ENCODE results near the gene CMIP. TPM values are rescaled to one million over a fixed set of nuclear protein-coding genes. Genes with fewer than 3 reads are reported as not detected.

Gene CMIP
- polyA plus RNA-seq, 1 donor from 2014 or later = 15.1 TPM

GRCh38 chr16:81650982-81651562 is 206.5 kb downstream of the CMIP start:
- Histone ChIP-seq H3K9ac (ENCODE audit: low read length) (no peak overlapping the region), H3K79me2 (replicated peaks; ENCODE audit: insufficient read depth, low read length) (peaks cover 34% of the 10 kb centered on the region), H3K36me3 (ENCODE audit: insufficient read depth, low read length) (peaks cover 20% of the 10 kb centered on the region), H3K4me2 (ENCODE audit: low read length) (no peak overlapping the region), H3K9me3 (ENCODE audit: low read length) (no peaks in the 10 kb centered on the region), H4K20me1 (ENCODE audit: insufficient read depth) (no peaks in the 10 kb centered on the region), H3K9me2 (ENCODE audit: insufficient read depth, low read length) (no peaks in the 10 kb centered on the region), H3K4me3 (ENCODE audit: low read length) (peak overlapping the region; percentile 28), H2AFZ (ENCODE audit: low read depth, low read length) (no peak overlapping the region), H3F3A (ENCODE audit: insufficient read depth, low read length, poor library complexity, severe bottlenecking) (no peaks in the 10 kb centered on the region), H3K27ac (ENCODE audit: low read length) (no peak overlapping the region), H3K27me3 (ENCODE audit: insufficient read depth, low read depth, low read length) (no peaks in the 10 kb centered on the region)
- TF ChIP-seq RAD21 (conservative IDR thresholded peaks at IDR 0.05) (no peak), TAF1 (IDR thresholded peaks at IDR 0.05; ENCODE audit: low read depth) (no peak), CTCF (IDR thresholded peaks at IDR 0.05; ENCODE audit: poor library complexity, severe bottlenecking) (no peak), POLR2AphosphoS5 (IDR thresholded peaks at IDR 0.05) (no peak), EP300 (conservative IDR thresholded peaks at IDR 0.05; ENCODE audit: poor library complexity, severe bottlenecking) (no peak), EZH2 (IDR thresholded peaks at IDR 0.05; ENCODE audit: borderline replicate concordance, insufficient read depth, low read length, poor library complexity, severe bottlenecking) (no peak), MXI1 (conservative IDR thresholded peaks at IDR 0.05; ENCODE audit: poor library complexity, severe bottlenecking) (no peak), SMC3 (conservative IDR thresholded peaks at IDR 0.05; ENCODE audit: poor library complexity) (no peak)
- TF ChIP-seq, protein P1, sequence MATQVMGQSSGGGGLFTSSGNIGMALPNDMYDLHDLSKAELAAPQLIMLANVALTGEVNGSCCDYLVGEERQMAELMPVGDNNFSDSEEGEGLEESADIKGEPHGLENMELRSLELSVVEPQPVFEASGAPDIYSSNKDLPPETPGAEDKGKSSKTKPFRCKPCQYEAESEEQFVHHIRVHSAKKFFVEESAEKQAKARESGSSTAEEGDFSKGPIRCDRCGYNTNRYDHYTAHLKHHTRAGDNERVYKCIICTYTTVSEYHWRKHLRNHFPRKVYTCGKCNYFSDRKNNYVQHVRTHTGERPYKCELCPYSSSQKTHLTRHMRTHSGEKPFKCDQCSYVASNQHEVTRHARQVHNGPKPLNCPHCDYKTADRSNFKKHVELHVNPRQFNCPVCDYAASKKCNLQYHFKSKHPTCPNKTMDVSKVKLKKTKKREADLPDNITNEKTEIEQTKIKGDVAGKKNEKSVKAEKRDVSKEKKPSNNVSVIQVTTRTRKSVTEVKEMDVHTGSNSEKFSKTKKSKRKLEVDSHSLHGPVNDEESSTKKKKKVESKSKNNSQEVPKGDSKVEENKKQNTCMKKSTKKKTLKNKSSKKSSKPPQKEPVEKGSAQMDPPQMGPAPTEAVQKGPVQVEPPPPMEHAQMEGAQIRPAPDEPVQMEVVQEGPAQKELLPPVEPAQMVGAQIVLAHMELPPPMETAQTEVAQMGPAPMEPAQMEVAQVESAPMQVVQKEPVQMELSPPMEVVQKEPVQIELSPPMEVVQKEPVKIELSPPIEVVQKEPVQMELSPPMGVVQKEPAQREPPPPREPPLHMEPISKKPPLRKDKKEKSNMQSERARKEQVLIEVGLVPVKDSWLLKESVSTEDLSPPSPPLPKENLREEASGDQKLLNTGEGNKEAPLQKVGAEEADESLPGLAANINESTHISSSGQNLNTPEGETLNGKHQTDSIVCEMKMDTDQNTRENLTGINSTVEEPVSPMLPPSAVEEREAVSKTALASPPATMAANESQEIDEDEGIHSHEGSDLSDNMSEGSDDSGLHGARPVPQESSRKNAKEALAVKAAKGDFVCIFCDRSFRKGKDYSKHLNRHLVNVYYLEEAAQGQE (IDR thresholded peaks at IDR 0.05; ENCODE audit: borderline replicate concordance) = no peak

GRCh38 chr16:81651758-81652718 is 207.4 kb downstream of the CMIP start:
- no peaks in the 10 kb centered on the region for H3K9me2 ChIP-seq (ENCODE audit: insufficient read depth, low read length)
- H4K20me1 ChIP-seq (ENCODE audit: insufficient read depth) = no peaks in the 10 kb centered on the region
- peak overlapping the region; percentile 28 for H3K27ac ChIP-seq (ENCODE audit: low read length)
- H3F3A ChIP-seq (ENCODE audit: insufficient read depth, low read length, poor library complexity, severe bottlenecking) = no peaks in the 10 kb centered on the region
- peak overlapping the region; percentile 23 for H3K9ac ChIP-seq (ENCODE audit: low read length)
- no peak overlapping the region for H3K4me2 ChIP-seq (ENCODE audit: low read length)
- TF ChIP-seq SMC3 (conservative IDR thresholded peaks at IDR 0.05; ENCODE audit: poor library complexity) (no peak), RAD21 (conservative IDR thresholded peaks at IDR 0.05) (no peak), EZH2 (IDR thresholded peaks at IDR 0.05; ENCODE audit: borderline replicate concordance, insufficient read depth, low read length, poor library complexity, severe bottlenecking) (no peak), CTCF (IDR thresholded peaks at IDR 0.05; ENCODE audit: poor library complexity, severe bottlenecking) (no peak), POLR2AphosphoS5 (IDR thresholded peaks at IDR 0.05) (no peak), EP300 (conservative IDR thresholded peaks at IDR 0.05; ENCODE audit: poor library complexity, severe bottlenecking) (no peak), TAF1 (IDR thresholded peaks at IDR 0.05; ENCODE audit: low read depth) (no peak), MXI1 (conservative IDR thresholded peaks at IDR 0.05; ENCODE audit: poor library complexity, severe bottlenecking) (no peak)
- TF ChIP-seq, protein P1 (IDR thresholded peaks at IDR 0.05; ENCODE audit: borderline replicate concordance) = no peak
- no peak overlapping the region for H2AFZ ChIP-seq (ENCODE audit: low read depth, low read length)
- H3K36me3 ChIP-seq (ENCODE audit: insufficient read depth, low read length) = peaks cover 20% of the 10 kb centered on the region
- H3K27me3 ChIP-seq (ENCODE audit: insufficient read depth, low read depth, low read length) = no peaks in the 10 kb centered on the region
- H3K4me3 ChIP-seq (ENCODE audit: low read length) = no peak overlapping the region
- H3K79me2 ChIP-seq (replicated peaks; ENCODE audit: insufficient read depth, low read length) = peaks cover 26% of the 10 kb centered on the region
- no peaks in the 10 kb centered on the region for H3K9me3 ChIP-seq (ENCODE audit: low read length)
